D721Med (cell line): ENCODE data around the gene ZSWIM2.
"Not testable (repeated sequence)": the region's sequence is repeated elsewhere in the genome, so short reads cannot be mapped to it uniquely, and the experiment has no call there.

Experiments used
- DNase-seq: peaks from one replicate; pipeline ENCODE4 v3.0.0; 2011; ENCODE audit warnings: low spot score; ENCODE audit not compliant: insufficient read length
- FAIRE-seq: peaks from 2 replicates; lab custom pipeline; 2011; peaks lifted over from hg19 to GRCh38; lab: Jason Lieb, UNC
- TF ChIP-seq, protein P1 (sequence below): IDR thresholded peaks from 2 replicates; pipeline ENCODE4 v1.5.1; 2012; ENCODE audit warnings: mild to moderate bottlenecking, control low read depth; ENCODE audit not compliant: insufficient read depth; ENCODE audit errors: missing control alignments

Gene ZSWIM2

GRCh38 chr2:186841940-186842339 is 7.0 kb downstream of the ZSWIM2 start:
- TF ChIP-seq, protein P1, sequence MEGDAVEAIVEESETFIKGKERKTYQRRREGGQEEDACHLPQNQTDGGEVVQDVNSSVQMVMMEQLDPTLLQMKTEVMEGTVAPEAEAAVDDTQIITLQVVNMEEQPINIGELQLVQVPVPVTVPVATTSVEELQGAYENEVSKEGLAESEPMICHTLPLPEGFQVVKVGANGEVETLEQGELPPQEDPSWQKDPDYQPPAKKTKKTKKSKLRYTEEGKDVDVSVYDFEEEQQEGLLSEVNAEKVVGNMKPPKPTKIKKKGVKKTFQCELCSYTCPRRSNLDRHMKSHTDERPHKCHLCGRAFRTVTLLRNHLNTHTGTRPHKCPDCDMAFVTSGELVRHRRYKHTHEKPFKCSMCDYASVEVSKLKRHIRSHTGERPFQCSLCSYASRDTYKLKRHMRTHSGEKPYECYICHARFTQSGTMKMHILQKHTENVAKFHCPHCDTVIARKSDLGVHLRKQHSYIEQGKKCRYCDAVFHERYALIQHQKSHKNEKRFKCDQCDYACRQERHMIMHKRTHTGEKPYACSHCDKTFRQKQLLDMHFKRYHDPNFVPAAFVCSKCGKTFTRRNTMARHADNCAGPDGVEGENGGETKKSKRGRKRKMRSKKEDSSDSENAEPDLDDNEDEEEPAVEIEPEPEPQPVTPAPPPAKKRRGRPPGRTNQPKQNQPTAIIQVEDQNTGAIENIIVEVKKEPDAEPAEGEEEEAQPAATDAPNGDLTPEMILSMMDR, result no peak
- DNase-seq (no peak), FAIRE-seq (no peak)

- FAIRE-seq, result no peak
These were observed 13.3 kb downstream of the ZSWIM2 start for GRCh38 chr2:186835628-186836027.

DNA sequence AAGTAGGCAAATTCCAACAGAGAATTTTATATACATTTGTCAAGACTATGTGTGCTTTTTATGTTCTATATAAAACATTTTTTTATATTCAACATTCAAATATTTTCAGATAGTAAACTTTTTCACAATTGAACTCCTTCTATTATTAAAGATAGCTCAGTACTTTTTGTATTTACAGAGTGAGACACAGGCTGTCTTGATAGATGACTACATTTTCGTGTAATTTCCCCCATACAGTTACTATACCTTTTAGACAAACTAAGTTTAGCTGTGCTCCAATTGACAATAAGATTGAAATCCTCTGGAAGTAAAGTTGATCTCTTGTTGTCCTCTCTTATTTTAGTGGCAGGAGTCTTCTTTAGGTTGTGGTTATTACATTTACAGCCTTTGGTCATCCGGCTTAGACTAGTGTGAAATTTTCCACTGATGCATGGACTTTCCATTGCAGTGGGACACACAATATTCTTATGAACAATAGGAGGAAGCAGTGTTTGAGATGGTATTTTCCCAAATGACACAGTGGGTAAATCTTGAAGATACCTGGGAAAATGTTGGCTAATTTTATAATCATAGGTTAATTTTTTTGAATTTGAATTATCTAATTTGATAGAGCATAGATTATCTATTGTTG is 21.0 kb downstream of the ZSWIM2 start:
- no peak for FAIRE-seq
- DNase-seq, result no peak
- TF ChIP-seq, protein P1, result no peak

More at GRCh38 chr2:186835628-186836027, 13.3 kb downstream of the ZSWIM2 start:
- TF ChIP-seq, protein P1, result no peak
- DNase-seq, result no peak

DNA sequence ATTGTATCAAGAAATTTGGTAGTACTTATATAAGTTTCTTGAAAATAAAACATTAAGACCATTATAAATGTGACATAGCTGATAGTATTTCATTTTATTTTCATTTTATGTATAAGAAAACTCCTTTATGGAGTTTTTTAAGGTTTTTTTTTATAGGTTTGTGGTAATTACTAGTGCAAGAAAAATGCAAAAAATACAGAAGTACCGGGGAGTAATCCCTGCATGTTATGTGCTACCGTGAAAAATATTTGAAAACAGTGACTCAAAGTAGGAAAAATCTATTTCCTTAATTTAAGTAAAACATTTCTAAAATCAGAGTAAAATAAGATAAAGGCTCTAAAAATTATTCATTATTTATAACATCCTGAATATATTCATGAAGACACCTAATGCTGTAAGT is 21.6 kb downstream of the ZSWIM2 start:
- TF ChIP-seq, protein P1, result no peak
- FAIRE-seq (no peak), DNase-seq (no peak)

DNA sequence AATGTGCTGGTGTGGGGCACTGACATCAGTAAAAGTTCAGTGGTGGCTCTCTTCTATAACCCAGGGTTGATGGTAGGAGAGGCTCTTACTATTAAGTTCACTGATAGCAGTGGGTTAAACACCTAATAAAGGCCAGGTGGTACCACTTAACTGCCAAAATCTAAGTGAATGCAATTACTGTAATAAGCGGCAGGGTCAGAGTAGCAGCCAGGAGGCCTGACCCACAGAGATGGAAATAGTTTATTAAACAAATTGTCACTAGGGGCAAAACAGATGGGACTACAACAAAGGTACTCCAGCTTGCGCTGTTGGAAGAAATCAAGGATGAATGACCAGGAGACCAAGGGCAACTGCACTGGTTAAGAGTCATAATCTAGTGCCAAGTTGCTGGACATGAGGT is 26.6 kb downstream of the ZSWIM2 start:
- FAIRE-seq, result no peak
- no peak for DNase-seq
- TF ChIP-seq, protein P1, result no peak

- DNase-seq (no peak), FAIRE-seq (no peak)
- TF ChIP-seq, protein P1, result no peak
These were observed 28.7 kb downstream of the ZSWIM2 start for GRCh38 chr2:186820303-186820702.

DNA sequence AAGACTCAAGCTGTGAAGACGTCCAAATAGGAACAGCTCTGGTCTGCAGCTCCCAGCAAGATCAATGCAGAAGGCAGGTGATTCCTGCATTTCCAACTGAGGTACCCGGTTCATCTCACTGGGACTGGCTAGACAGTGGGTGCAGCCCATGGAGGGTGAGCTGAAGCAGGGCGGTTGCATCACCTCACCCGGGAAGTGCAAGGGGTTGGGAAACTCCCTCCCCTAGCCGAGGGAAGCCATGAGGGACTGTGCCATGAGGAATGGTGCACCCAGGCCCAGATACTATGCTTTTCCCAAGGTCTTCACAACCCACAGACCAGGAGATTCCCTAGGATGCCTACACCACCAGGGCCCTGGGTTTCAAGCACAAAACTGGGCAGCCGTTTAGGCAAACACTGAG is 37.2 kb downstream of the ZSWIM2 start:
- not testable (repeated sequence) for DNase-seq, FAIRE-seq
